Ishikawa (cell line): ENCODE measurements around the gene NTSR1.

Experiments
- CEBPB ChIP-seq: IDR thresholded peaks from 2 replicates; pipeline ENCODE4 v1.6.1; 2012
- CREB1 ChIP-seq: IDR thresholded peaks from 2 replicates; pipeline ENCODE4 v1.6.1; 2012; ENCODE audit warnings: low read depth
- EGR1 ChIP-seq: IDR thresholded peaks from 2 replicates; pipeline ENCODE4 v1.6.1; 2012
- EP300 ChIP-seq: IDR thresholded peaks from 2 replicates; pipeline ENCODE4 v1.6.1; 2012; ENCODE audit warnings: borderline replicate concordance
- MAX ChIP-seq: IDR thresholded peaks from 2 replicates; pipeline ENCODE4 v1.6.1; 2012
- NFIC ChIP-seq: IDR thresholded peaks from 2 replicates; pipeline ENCODE4 v1.6.1; 2012
- RAD21 ChIP-seq: IDR thresholded peaks from 2 replicates; pipeline ENCODE4 v1.6.1; 2012; ENCODE audit warnings: low read depth
- TAF1 ChIP-seq: IDR thresholded peaks from 2 replicates; pipeline ENCODE4 v1.6.1; 2012; ENCODE audit warnings: low read depth, mild to moderate bottlenecking
- TCF12 ChIP-seq: IDR thresholded peaks from 2 replicates; pipeline ENCODE4 v1.6.1; 2012; ENCODE audit warnings: low read depth
- TEAD4 ChIP-seq: IDR thresholded peaks from 2 replicates; pipeline ENCODE4 v1.6.1; 2012
- USF1 ChIP-seq: IDR thresholded peaks from 2 replicates; pipeline ENCODE4 v1.6.1; 2012
- YY1 ChIP-seq: IDR thresholded peaks from 2 replicates; pipeline ENCODE4 v1.6.1; 2012; ENCODE audit warnings: low read depth
- ZBTB7A ChIP-seq: IDR thresholded peaks from 2 replicates; pipeline ENCODE4 v1.6.1; 2012; ENCODE audit warnings: low read depth
- TF ChIP-seq, protein P1 (sequence below): IDR thresholded peaks from 2 replicates; pipeline ENCODE4 v1.6.1; 2012; ENCODE audit warnings: low read depth, mild to moderate bottlenecking

- TF ChIP-seq, protein P1, sequence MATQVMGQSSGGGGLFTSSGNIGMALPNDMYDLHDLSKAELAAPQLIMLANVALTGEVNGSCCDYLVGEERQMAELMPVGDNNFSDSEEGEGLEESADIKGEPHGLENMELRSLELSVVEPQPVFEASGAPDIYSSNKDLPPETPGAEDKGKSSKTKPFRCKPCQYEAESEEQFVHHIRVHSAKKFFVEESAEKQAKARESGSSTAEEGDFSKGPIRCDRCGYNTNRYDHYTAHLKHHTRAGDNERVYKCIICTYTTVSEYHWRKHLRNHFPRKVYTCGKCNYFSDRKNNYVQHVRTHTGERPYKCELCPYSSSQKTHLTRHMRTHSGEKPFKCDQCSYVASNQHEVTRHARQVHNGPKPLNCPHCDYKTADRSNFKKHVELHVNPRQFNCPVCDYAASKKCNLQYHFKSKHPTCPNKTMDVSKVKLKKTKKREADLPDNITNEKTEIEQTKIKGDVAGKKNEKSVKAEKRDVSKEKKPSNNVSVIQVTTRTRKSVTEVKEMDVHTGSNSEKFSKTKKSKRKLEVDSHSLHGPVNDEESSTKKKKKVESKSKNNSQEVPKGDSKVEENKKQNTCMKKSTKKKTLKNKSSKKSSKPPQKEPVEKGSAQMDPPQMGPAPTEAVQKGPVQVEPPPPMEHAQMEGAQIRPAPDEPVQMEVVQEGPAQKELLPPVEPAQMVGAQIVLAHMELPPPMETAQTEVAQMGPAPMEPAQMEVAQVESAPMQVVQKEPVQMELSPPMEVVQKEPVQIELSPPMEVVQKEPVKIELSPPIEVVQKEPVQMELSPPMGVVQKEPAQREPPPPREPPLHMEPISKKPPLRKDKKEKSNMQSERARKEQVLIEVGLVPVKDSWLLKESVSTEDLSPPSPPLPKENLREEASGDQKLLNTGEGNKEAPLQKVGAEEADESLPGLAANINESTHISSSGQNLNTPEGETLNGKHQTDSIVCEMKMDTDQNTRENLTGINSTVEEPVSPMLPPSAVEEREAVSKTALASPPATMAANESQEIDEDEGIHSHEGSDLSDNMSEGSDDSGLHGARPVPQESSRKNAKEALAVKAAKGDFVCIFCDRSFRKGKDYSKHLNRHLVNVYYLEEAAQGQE, result no peak
- TF ChIP-seq MAX, result no peak
- TF ChIP-seq ZBTB7A, result no peak
- no peak for TF ChIP-seq TAF1
- TF ChIP-seq CREB1, result no peak
- TF ChIP-seq EP300, result no peak
- no peak for TF ChIP-seq USF1
- TF ChIP-seq RAD21, result no peak
- no peak for TF ChIP-seq NFIC
- no peak for TF ChIP-seq YY1
- TF ChIP-seq TEAD4, result no peak
- TF ChIP-seq CEBPB, result no peak
- TF ChIP-seq TCF12, result no peak
- TF ChIP-seq EGR1, result no peak
These were observed 885 bp downstream of the NTSR1 start for GRCh38 chr20:62709537-62709905.
